Heart left ventricle (tissue), 16 donors: Measurements from ENCODE around the gene LACC1. TPM values are rescaled to one million over a fixed set of nuclear protein-coding genes. Genes with fewer than 3 reads are reported as not detected.

Experiments used
- ATAC-seq, 4 donors: fragments of 200-7000 bp; cut with Tn5 transposase; one replicate each; pipeline ENCODE4 v1.9.1; 2020 to 2022; ENCODE audit warnings: moderate library complexity in 4 of 4, mild to moderate bottlenecking in 3 of 4, moderate number of reproducible peaks in 1 of 4
- DNase-seq, 5 donors: peaks; one replicate each; pipeline ENCODE4 v3.0.0-alpha.2; 2020
- H3K27ac ChIP-seq, 12 donors: fragments of 200-600 bp; sonication (generic) in 4 of 12; one replicate each; pipeline versions ENCODE4 v1.5.0 to v1.8.0; 2016 to 2022; ENCODE audit warnings: mild to moderate bottlenecking in 2 of 12
- H3K27me3 ChIP-seq, 9 donors: fragments of 200-600 bp; sonication (generic) in 2 of 9; one replicate each; pipeline versions ENCODE4 v1.5.1 to v1.8.0; 2016 to 2022; ENCODE audit warnings: mild to moderate bottlenecking in 3 of 9
- H3K36me3 ChIP-seq, 9 donors: fragments of 200-600 bp; sonication (generic) in 2 of 9; one replicate each; pipeline versions ENCODE4 v1.5.0 to v1.8.0; 2018 to 2022; ENCODE audit warnings: mild to moderate bottlenecking in 2 of 9
- H3K4me1 ChIP-seq, 12 donors: fragments of 200-600 bp; sonication (generic) in 4 of 12; one replicate each; pipeline versions ENCODE4 v1.5.0 to v1.8.0; 2016 to 2022; ENCODE audit warnings: mild to moderate bottlenecking in 3 of 12
- H3K4me3 ChIP-seq, 12 donors: fragments of 200-600 bp; sonication (generic) in 4 of 12; one replicate each; pipeline versions ENCODE4 v1.5.0 to v1.8.0; 2017 to 2022; ENCODE audit warnings: mild to moderate bottlenecking in 9 of 12, moderate library complexity in 4 of 12
- H3K9me3 ChIP-seq, 12 donors: fragments of 200-600 bp; sonication (generic) in 4 of 12; one replicate each; pipeline versions ENCODE4 v1.5.0 to v1.8.0; 2016 to 2022; ENCODE audit warnings: mild to moderate bottlenecking in 1 of 12
- POLR2A ChIP-seq, 2 donors: fragments of 450-650 bp; IDR thresholded peaks; one replicate each; pipeline ENCODE4 v1.6.1; 2017; ENCODE audit warnings: antibody characterized with exemption in 2 of 2, mild to moderate bottlenecking in 2 of 2, moderate library complexity in 2 of 2
- WGBS, 4 donors: extraction: QIAGEN DNeasy Blood & Tissue Kit in 2 of 4; methylation state at CpG; one replicate each; pipeline versions ENCODE4 v1.1.5 to v1.1.7; 2013 to 2018; 5-methylcytosine and 5-hydroxymethylcytosine counted together
- intact Hi-C, 10 donors: fragments of 100-400 bp; cut with DNase I; formaldehyde crosslinking; loops; one replicate each; pipeline versions ENCODE4 v1.11.1 to v1.14.2; 2022
- polyA plus RNA-seq, 2 donors: library from polyadenylated mRNA; stranded (reverse); fragments of 200-250 nt; gene quantifications; one replicate each; pipeline ENCODE4 v1.2.3, GENCODE V29; 2013
- total RNA-seq, 9 donors: library from RNA; depleted of rRNA in 2 of 9; stranded (reverse); fragments of >200 nt in 2 of 9; fragmentation: NEBNext Ultra II Directional in 3 of 9; extraction: Animal tissue kit (Norgen Biotek cat#: 25700) in 3 of 9; gene quantifications; one replicate each; pipeline versions ENCODE4 v1.1.0 to v1.2.4, GENCODE V29; 2016 to 2023
- TF ChIP-seq, protein P1 (sequence below), 12 donors: fragments of 200-600 bp; sonication (generic) in 4 of 12; IDR thresholded peaks; one replicate each; pipeline versions ENCODE4 v1.5.0 to v1.8.0; 2018 to 2022; ENCODE audit warnings: antibody characterized with exemption in 12 of 12, mild to moderate bottlenecking in 5 of 12
- donor health status: ischemic (EF 13 %, LVEDD 7.1; RV severe dilation, severe dysfunction).
- donor health status: healthy with polysubstance abuse.
- donor health status: DM: no; HTN: yes; CAD: no.
- donor health status: DM: no; HTN: no; CAD: no.
- donor health status: ischemic (EF 25% LVEDD 6.9; RV normal size, moderate dysfunction).
- donor health status: ischemic (EF 25% LVEDD 5.7; RV mildly dilated, moderate dysfunction).
- donor health status: healthy.
- donor health status: DM: yes; HTN: yes; CAD: no.
- donor health status: ischemic (EF 35%, LVEDD 5.7; RV mildly dilated, moderate dysfunction).
- donor health status: nonischemic (EF 11% LVEDD 7.7; RV severe dilation, severe dysfunction).
- donor health status: DM: yes; HTN: yes; CAD: no.
- donor health status: PGD.
- donor health status: ischemic (EF 29% LVEDD 5.4; RV normal size, mild dysfunction).
- donor health status: nonischemic (EF 23%, LVEDD 6.1; RV moderate dilation, normal function).

Gene LACC1
- total and polyA plus RNA-seq, 11 donors: 2.7 to 17.8 (median 4.3) TPM

DNA sequence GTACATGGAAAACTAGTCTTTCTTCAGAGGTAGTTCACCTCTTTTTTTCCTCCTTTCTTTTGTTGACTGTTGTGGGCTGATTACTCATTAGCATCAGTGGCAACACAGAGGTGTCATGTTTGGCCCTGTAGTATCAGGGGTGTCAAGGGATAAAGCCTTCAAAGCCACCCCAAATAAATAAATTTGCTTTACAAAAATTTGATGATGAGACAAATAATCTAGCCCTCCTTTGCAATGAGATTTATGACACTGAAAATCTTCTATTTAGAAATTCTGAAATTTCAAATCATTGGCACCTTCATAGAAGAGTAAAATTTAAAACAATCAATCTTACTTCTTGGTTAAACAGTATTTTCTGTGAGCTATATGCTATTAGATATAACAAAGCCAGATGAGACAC is 1.9 kb downstream of the LACC1 start:
- Histone ChIP-seq H3K9me3 (no peaks in the 10 kb centered on the region), H3K4me1 (peaks cover 0 to 42% (median 10%) of the 10 kb centered on the region in 12 donors), H3K27me3 (no peaks in the 10 kb centered on the region), H3K36me3 (peaks cover 0 to 10% (median 0%) of the 10 kb centered on the region in 9 donors), H3K27ac (no peak overlapping the region), H3K4me3 (no peak overlapping the region)
- no peak for ATAC-seq
- intact Hi-C loops: no loop called here
- DNase-seq: no peak
- no peak for TF ChIP-seq POLR2A (IDR thresholded peaks at IDR 0.05)
- TF ChIP-seq, protein P1, sequence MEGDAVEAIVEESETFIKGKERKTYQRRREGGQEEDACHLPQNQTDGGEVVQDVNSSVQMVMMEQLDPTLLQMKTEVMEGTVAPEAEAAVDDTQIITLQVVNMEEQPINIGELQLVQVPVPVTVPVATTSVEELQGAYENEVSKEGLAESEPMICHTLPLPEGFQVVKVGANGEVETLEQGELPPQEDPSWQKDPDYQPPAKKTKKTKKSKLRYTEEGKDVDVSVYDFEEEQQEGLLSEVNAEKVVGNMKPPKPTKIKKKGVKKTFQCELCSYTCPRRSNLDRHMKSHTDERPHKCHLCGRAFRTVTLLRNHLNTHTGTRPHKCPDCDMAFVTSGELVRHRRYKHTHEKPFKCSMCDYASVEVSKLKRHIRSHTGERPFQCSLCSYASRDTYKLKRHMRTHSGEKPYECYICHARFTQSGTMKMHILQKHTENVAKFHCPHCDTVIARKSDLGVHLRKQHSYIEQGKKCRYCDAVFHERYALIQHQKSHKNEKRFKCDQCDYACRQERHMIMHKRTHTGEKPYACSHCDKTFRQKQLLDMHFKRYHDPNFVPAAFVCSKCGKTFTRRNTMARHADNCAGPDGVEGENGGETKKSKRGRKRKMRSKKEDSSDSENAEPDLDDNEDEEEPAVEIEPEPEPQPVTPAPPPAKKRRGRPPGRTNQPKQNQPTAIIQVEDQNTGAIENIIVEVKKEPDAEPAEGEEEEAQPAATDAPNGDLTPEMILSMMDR (IDR thresholded peaks at IDR 0.05): no peak

DNA sequence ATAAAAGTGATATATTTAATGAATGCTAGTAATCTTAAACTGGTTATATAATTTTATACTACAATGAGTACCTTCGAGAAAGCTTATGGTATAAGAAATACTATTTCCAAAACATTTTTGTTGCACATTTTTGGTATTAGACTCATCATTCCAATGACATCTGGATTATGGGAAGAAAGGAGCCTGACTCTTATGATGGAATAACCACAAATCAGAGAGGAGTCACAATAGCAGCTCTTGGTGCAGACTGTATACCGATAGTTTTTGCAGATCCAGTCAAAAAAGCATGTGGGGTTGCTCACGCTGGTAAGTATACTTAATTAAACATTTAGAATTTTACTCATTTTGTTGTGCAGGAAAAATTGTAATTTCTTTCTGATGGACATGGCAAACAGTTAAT is 3.9 kb downstream of the LACC1 start:
- DNase-seq: no peak
- Histone ChIP-seq H3K4me1 (peaks cover 0 to 26% (median 6%) of the 10 kb centered on the region in 12 donors), H3K9me3 (no peaks in the 10 kb centered on the region), H3K27ac (no peak overlapping the region), H3K27me3 (no peaks in the 10 kb centered on the region), H3K36me3 (peaks cover 0 to 11% (median 0%) of the 10 kb centered on the region in 9 donors), H3K4me3 (no peak overlapping the region)
- TF ChIP-seq POLR2A (IDR thresholded peaks at IDR 0.05): no peak
- TF ChIP-seq, protein P1 (IDR thresholded peaks at IDR 0.05): no peak
- WGBS, 4 donors: 95 to 96% (median 96%) methylated on average over 3 of the region's 3 CpGs
- ATAC-seq: no peak
- intact Hi-C loops: no loop called here

DNA sequence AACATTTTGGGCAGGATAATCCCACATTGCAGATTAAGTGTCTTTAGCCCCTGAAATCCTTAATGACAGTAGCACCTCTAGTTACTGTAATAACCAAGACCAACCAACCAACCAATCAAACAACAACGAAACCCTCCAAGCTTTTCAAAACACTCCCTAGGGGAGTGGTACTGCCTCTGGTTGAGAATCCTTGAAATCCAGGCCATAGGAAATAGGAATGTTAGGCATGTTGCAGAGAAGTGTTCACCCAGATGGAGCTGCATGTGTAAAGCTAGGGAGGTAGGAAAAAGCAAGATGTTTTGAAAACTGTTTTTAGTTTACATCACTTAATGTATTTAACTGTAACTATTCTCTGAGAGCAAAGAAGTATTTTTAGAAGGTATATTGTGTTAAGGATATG is 4.5 kb downstream of the LACC1 start:
- intact Hi-C loops: no loop called here
- Histone ChIP-seq H3K36me3 (peaks cover 0 to 17% (median 0%) of the 10 kb centered on the region in 9 donors), H3K4me1 (peaks cover 0 to 23% (median 5%) of the 10 kb centered on the region in 12 donors), H3K9me3 (no peaks in the 10 kb centered on the region), H3K4me3 (no peak overlapping the region), H3K27me3 (no peaks in the 10 kb centered on the region), H3K27ac (no peak overlapping the region)
- ATAC-seq (no peak), DNase-seq (no peak)
- WGBS, 4 donors: 71 to 92% (median 74%) methylated on average over 1 of the region's 1 CpG
- TF ChIP-seq POLR2A (IDR thresholded peaks at IDR 0.05): no peak
- TF ChIP-seq, protein P1 (IDR thresholded peaks at IDR 0.05): no peak

DNA sequence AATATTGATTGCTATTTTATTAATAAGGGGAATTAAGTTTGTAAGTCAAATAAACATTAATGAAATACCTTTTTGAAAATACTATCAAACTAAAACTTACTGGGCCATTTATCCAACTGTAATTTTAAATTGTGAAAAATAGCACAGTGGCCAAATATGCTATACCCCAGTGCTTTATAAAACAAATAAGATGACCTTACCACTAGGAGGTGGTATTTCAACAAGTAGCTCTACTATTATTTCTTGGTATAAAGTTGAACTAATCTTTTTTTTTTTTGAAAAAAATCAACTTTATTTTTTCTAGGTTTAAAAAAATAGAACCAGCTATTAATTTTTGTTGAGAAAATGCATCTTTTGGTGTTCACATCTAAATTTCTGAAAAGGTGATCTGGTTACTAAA is 14.7 kb downstream of the LACC1 start:
- H3K4me1 ChIP-seq: no peaks in the 10 kb centered on the region
- H3K27ac ChIP-seq: no peak overlapping the region
- peaks cover 0 to 47% (median 0%) of the 10 kb centered on the region in 9 donors for H3K36me3 ChIP-seq
- ATAC-seq (no peak), DNase-seq (no peak)
- H3K4me3 ChIP-seq: no peak overlapping the region
- intact Hi-C loops: no loop called here
- TF ChIP-seq POLR2A (IDR thresholded peaks at IDR 0.05): no peak
- TF ChIP-seq, protein P1 (IDR thresholded peaks at IDR 0.05): peak in 3 of 12 donors; percentile 14 to 20 (median 17)
- H3K9me3 ChIP-seq: no peaks in the 10 kb centered on the region
- no peaks in the 10 kb centered on the region for H3K27me3 ChIP-seq
